ENCODE data around the gene SMPD1. TPM values are rescaled to one million over a fixed set of nuclear protein-coding genes. Genes with fewer than 3 reads are reported as not detected.
A peak's percentile ranks its signal among the peaks of the same experiment; 100 is the strongest.

The SMPD1 gene
- total RNA-seq, 1 donor from 2014 or later: 25.2 TPM

DNA sequence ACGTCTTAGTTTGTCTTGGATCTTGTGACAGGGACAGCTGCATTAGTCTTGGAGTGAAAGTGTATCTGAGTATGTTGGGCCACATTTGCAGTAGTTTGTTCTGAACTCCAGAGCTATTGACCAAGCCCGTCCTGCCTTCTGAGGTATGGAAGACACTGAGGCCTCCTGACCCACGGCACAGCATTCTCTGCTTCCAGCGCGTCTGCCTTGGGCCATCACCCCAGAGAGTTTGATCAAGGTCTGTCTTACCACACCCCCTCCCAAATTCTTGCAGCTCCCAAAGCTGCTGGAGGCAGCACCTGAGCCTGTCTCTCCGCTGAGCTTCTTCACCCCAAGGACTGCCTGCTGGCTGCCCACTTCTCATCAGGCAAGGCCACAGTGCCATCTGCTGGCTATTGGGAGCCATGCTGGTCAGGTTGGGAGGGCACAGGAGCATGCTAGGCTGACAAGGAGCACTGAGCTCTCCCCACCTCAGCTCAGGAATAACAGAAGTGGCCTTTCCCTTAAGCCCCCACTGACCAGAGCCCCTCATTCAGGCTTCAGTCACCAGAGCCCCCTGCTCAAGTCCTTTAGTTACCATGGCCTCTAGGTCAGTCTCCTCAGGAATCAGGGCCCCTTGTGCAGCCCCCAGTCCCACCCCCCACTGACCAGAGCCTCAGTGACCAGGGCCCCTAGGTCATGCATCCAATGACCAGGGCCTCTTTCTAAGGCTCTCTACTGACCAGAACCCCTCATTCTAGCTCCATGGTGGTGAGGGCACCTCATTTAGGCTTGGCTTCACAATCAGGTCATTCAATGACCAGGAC lies 27.2 kb upstream of the SMPD1 start:
- Mint-ChIP-seq H3K36me3 (ENCODE audit: low read depth, unreplicated experiment) (no peaks in the 10 kb centered on the region), H3K9me3 (ENCODE audit: unreplicated experiment) (no peaks in the 10 kb centered on the region), H3K27ac (ENCODE audit: unreplicated experiment) (no peak overlapping the region), H3K4me3 (ENCODE audit: unreplicated experiment) (no peak overlapping the region), H3K4me1 (ENCODE audit: low read depth, unreplicated experiment) (peaks cover 9% of the 10 kb centered on the region), H3K27me3 (ENCODE audit: low read depth, unreplicated experiment) (no peaks in the 10 kb centered on the region)
- Histone ChIP-seq H3K9ac (ENCODE audit: low read length) (no peak overlapping the region), H3K27me3 (ENCODE audit: insufficient read depth, low read length) (peaks cover 2% of the 10 kb centered on the region), H2AFZ (ENCODE audit: low read depth, low read length) (no peak overlapping the region), H3K27ac (ENCODE audit: low read depth, low read length) (no peak overlapping the region), H3K4me2 (ENCODE audit: low read length) (no peak overlapping the region), H3K36me3 (ENCODE audit: insufficient read depth, low read length) (no peaks in the 10 kb centered on the region), H4K20me1 (ENCODE audit: insufficient read depth, low read length) (no peaks in the 10 kb centered on the region), H3K4me3 (ENCODE audit: insufficient read depth, low read depth, low read length) (no peak overlapping the region), H3K4me1 (ENCODE audit: insufficient read depth, low read length) (no peaks in the 10 kb centered on the region), H3K9me3 (ENCODE audit: insufficient read depth, low read depth, low read length) (no peaks in the 10 kb centered on the region), H3K79me2 (ENCODE audit: insufficient read depth, low read length) (no peaks in the 10 kb centered on the region)
- FAIRE-seq: peak; percentile 73
- peak; percentile 48 for DNase-seq (ENCODE audit: low read depth)
- no peak for TF ChIP-seq EZH2 (IDR thresholded peaks at IDR 0.05; ENCODE audit: insufficient read depth, low read length)
- TF ChIP-seq, protein P1, sequence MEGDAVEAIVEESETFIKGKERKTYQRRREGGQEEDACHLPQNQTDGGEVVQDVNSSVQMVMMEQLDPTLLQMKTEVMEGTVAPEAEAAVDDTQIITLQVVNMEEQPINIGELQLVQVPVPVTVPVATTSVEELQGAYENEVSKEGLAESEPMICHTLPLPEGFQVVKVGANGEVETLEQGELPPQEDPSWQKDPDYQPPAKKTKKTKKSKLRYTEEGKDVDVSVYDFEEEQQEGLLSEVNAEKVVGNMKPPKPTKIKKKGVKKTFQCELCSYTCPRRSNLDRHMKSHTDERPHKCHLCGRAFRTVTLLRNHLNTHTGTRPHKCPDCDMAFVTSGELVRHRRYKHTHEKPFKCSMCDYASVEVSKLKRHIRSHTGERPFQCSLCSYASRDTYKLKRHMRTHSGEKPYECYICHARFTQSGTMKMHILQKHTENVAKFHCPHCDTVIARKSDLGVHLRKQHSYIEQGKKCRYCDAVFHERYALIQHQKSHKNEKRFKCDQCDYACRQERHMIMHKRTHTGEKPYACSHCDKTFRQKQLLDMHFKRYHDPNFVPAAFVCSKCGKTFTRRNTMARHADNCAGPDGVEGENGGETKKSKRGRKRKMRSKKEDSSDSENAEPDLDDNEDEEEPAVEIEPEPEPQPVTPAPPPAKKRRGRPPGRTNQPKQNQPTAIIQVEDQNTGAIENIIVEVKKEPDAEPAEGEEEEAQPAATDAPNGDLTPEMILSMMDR (IDR thresholded peaks at IDR 0.05; ENCODE audit: insufficient read depth, low read depth, low read length): peak; percentile 88

DNA sequence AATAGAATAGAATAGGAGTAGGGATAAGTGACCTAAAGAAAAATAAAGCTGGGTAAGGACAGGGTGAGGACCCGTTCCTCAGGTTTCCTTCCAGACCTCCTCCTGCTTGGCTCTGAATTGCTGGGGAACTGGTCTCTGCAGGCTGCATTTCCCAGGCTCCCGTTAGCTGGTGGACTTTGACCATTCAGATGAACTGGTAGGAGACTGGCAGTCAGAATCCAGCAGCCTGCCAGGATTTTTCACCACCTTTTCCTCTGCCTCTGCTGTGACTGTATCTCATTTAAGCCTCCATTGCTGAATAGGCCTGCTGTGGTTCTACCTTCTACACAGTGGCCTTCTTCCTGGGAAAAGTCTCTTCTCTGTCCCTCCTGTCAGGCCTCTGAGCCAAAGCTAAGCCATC lies 24.6 kb upstream of the SMPD1 start:
- Histone ChIP-seq H3K4me2 (ENCODE audit: low read length) (no peak overlapping the region), H3K79me2 (ENCODE audit: insufficient read depth, low read length) (no peaks in the 10 kb centered on the region), H3K36me3 (ENCODE audit: insufficient read depth, low read length) (no peaks in the 10 kb centered on the region), H3K4me3 (ENCODE audit: insufficient read depth, low read depth, low read length) (no peak overlapping the region), H3K9ac (ENCODE audit: low read length) (no peak overlapping the region), H4K20me1 (ENCODE audit: insufficient read depth, low read length) (no peaks in the 10 kb centered on the region), H2AFZ (ENCODE audit: low read depth, low read length) (no peak overlapping the region), H3K9me3 (ENCODE audit: insufficient read depth, low read depth, low read length) (no peaks in the 10 kb centered on the region), H3K27ac (ENCODE audit: low read depth, low read length) (no peak overlapping the region), H3K27me3 (ENCODE audit: insufficient read depth, low read length) (peaks cover 2% of the 10 kb centered on the region), H3K4me1 (ENCODE audit: insufficient read depth, low read length) (no peaks in the 10 kb centered on the region)
- FAIRE-seq: no peak
- no peaks in the 10 kb centered on the region for H3K27me3 Mint-ChIP-seq (ENCODE audit: low read depth, unreplicated experiment)
- DNase-seq (ENCODE audit: low read depth): no peak
- H3K36me3 Mint-ChIP-seq (ENCODE audit: low read depth, unreplicated experiment): no peaks in the 10 kb centered on the region
- TF ChIP-seq, protein P1 (IDR thresholded peaks at IDR 0.05; ENCODE audit: insufficient read depth, low read depth, low read length): no peak
- no peak for TF ChIP-seq EZH2 (IDR thresholded peaks at IDR 0.05; ENCODE audit: insufficient read depth, low read length)
- H3K4me1 Mint-ChIP-seq (ENCODE audit: low read depth, unreplicated experiment): peaks cover 6% of the 10 kb centered on the region
- H3K9me3 Mint-ChIP-seq (ENCODE audit: unreplicated experiment): no peaks in the 10 kb centered on the region
- H3K27ac Mint-ChIP-seq (ENCODE audit: unreplicated experiment): no peak overlapping the region
- no peak overlapping the region for H3K4me3 Mint-ChIP-seq (ENCODE audit: unreplicated experiment)

DNA sequence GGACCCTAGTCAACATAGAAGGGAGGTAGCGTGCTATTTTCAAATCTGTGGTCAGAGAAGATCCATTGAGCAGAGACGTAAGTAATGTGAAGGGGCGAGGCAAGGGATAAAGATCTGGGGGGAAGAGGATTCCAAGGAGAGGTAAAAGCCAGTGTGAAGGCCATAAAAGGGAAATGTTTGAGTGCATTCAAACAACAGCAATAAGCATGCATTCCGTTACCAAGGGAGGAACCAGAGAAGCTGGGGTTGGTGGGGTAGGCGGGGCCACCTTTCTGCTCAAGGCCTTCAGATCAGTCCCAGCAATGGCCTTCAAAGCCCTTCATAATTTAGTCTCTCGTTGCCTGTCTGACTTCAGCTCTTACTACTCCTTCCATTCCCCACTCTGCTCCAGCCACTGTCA lies 18.4 kb upstream of the SMPD1 start:
- H3K4me3 ChIP-seq (ENCODE audit: insufficient read depth, low read depth, low read length): no peak overlapping the region
- no peaks in the 10 kb centered on the region for H3K27me3 ChIP-seq (ENCODE audit: insufficient read depth, low read length)
- Mint-ChIP-seq H3K9me3 (ENCODE audit: unreplicated experiment) (no peaks in the 10 kb centered on the region), H3K27ac (ENCODE audit: unreplicated experiment) (no peak overlapping the region), H3K36me3 (ENCODE audit: low read depth, unreplicated experiment) (no peaks in the 10 kb centered on the region), H3K4me3 (ENCODE audit: unreplicated experiment) (no peak overlapping the region), H3K27me3 (ENCODE audit: low read depth, unreplicated experiment) (peaks cover 3% of the 10 kb centered on the region), H3K4me1 (ENCODE audit: low read depth, unreplicated experiment) (no peaks in the 10 kb centered on the region)
- no peak for DNase-seq (ENCODE audit: low read depth)
- H2AFZ ChIP-seq (ENCODE audit: low read depth, low read length): no peak overlapping the region
- no peaks in the 10 kb centered on the region for H3K36me3 ChIP-seq (ENCODE audit: insufficient read depth, low read length)
- TF ChIP-seq, protein P1 (IDR thresholded peaks at IDR 0.05; ENCODE audit: insufficient read depth, low read depth, low read length): no peak
- TF ChIP-seq EZH2 (IDR thresholded peaks at IDR 0.05; ENCODE audit: insufficient read depth, low read length): no peak
- H3K4me1 ChIP-seq (ENCODE audit: insufficient read depth, low read length): no peaks in the 10 kb centered on the region
- no peak overlapping the region for H3K9ac ChIP-seq (ENCODE audit: low read length)
- no peak for FAIRE-seq
- no peak overlapping the region for H3K27ac ChIP-seq (ENCODE audit: low read depth, low read length)
- H3K4me2 ChIP-seq (ENCODE audit: low read length): no peak overlapping the region
- no peaks in the 10 kb centered on the region for H3K9me3 ChIP-seq (ENCODE audit: insufficient read depth, low read depth, low read length)
- no peaks in the 10 kb centered on the region for H3K79me2 ChIP-seq (ENCODE audit: insufficient read depth, low read length)
- no peaks in the 10 kb centered on the region for H4K20me1 ChIP-seq (ENCODE audit: insufficient read depth, low read length)
